Thyroid gland (tissue), 4 donors: ENCODE data around the gene GCN1. TPM values are rescaled to one million over a fixed set of nuclear protein-coding genes. Genes with fewer than 3 reads are reported as not detected.
"Not testable (repeated sequence)": the region's sequence is repeated elsewhere in the genome, so short reads cannot be mapped to it uniquely, and the experiment has no call there.

Experiments used
- DNase-seq, 2 donors: peaks; one replicate each; pipeline ENCODE4 v3.0.0-alpha.2; 2019
- H3K27ac ChIP-seq, 3 donors: fragments of 200-600 bp; sonication (generic); 1 replicate in 2 of 3; 2 replicates in 1 of 3; pipeline ENCODE4 v1.5.1; 2016 to 2019; ENCODE audit warnings: mild to moderate bottlenecking in 1 of 3, moderate library complexity in 1 of 3
- H3K27me3 ChIP-seq: fragments of 200-600 bp; sonication (generic); one replicate; pipeline ENCODE4 v1.5.1; 2019
- H3K36me3 ChIP-seq, 2 donors: fragments of 200-600 bp; sonication (generic); one replicate each; pipeline ENCODE4 v1.5.1; 2016 to 2019
- H3K4me1 ChIP-seq, 2 donors: fragments of 200-600 bp; sonication (generic); one replicate each; pipeline ENCODE4 v1.5.1; 2017 to 2019
- H3K4me3 ChIP-seq, 3 donors: fragments of 200-600 bp; sonication (generic); replicated peaks in 1 of 3; 1 replicate in 2 of 3; 2 replicates in 1 of 3; pipeline ENCODE4 v1.5.1; 2016; ENCODE audit warnings: mild to moderate bottlenecking in 1 of 3
- H3K9me3 ChIP-seq: fragments of 200-600 bp; sonication (generic); one replicate; pipeline ENCODE4 v1.5.1; 2017
- POLR2A ChIP-seq, 2 donors: fragments of 450-650 bp; IDR thresholded peaks; one replicate each; pipeline ENCODE4 v1.6.1; 2017; ENCODE audit warnings: antibody characterized with exemption in 2 of 2, mild to moderate bottlenecking in 2 of 2, moderate library complexity in 1 of 2
- WGBS, 2 donors: methylation state at CpG; one replicate each; pipeline ENCODE4 v1.1.5; 2017; 5-methylcytosine and 5-hydroxymethylcytosine counted together
- intact Hi-C: fragments of 100-400 bp; cut with DNase I; formaldehyde crosslinking; loops from one replicate; pipeline ENCODE4 v1.15.1; 2023
- total RNA-seq, 4 donors: library from RNA; depleted of rRNA; stranded (reverse); fragments of >200 nt; gene quantifications; one replicate each; pipeline ENCODE4 v1.2.3, GENCODE V29; 2016
- TF ChIP-seq, protein P1 (sequence below), 6 experiments: fragments of 200-600 bp in 3 of 6; fragments of 450-650 bp in 3 of 6; sonication (generic) in 3 of 6; IDR thresholded peaks; one replicate each; pipeline ENCODE4 v1.5.1; 2016 to 2019; ENCODE audit warnings: antibody characterized with exemption in 6 of 6, mild to moderate bottlenecking in 2 of 6, inconsistent platforms in 1 of 6, moderate library complexity in 1 of 6

The GCN1 gene
- total RNA-seq, 4 donors from 2014 or later: 44.6 to 111 (median 73.6) TPM

DNA sequence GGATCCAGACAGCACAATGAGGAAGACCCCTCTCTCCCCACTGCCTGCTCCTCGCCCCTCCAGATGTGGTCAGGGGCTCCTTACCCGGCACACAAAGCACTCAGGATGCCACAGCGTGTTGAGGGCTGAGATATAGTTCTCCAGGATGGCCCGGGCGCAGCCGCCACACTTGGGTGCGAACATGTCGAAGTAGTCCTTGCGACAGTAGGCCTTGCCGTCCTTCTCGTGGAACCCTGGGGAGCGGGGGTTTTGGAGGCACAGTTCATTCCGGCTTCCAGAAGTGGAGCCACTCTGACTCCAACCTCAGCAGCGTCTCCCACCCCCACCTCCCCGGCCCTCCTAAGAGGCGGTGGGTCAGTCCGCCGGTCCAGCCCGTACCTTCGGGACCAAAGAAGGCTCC, 19.2 kb upstream of the GCN1 start:
- Histone ChIP-seq H3K36me3 (peaks cover 70 to 72% of the 10 kb centered on the region in 2 donors), H3K27me3 (no peaks in the 10 kb centered on the region), H3K27ac (no peak overlapping the region), H3K9me3 (no peaks in the 10 kb centered on the region), H3K4me3 (no peak overlapping the region), H3K4me1 (no peaks in the 10 kb centered on the region)
- intact Hi-C loops: no loop called here
- TF ChIP-seq, protein P1, sequence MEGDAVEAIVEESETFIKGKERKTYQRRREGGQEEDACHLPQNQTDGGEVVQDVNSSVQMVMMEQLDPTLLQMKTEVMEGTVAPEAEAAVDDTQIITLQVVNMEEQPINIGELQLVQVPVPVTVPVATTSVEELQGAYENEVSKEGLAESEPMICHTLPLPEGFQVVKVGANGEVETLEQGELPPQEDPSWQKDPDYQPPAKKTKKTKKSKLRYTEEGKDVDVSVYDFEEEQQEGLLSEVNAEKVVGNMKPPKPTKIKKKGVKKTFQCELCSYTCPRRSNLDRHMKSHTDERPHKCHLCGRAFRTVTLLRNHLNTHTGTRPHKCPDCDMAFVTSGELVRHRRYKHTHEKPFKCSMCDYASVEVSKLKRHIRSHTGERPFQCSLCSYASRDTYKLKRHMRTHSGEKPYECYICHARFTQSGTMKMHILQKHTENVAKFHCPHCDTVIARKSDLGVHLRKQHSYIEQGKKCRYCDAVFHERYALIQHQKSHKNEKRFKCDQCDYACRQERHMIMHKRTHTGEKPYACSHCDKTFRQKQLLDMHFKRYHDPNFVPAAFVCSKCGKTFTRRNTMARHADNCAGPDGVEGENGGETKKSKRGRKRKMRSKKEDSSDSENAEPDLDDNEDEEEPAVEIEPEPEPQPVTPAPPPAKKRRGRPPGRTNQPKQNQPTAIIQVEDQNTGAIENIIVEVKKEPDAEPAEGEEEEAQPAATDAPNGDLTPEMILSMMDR (IDR thresholded peaks at IDR 0.05): no peak
- TF ChIP-seq POLR2A (IDR thresholded peaks at IDR 0.05): no peak
- DNase-seq: no peak
- WGBS, 2 donors: 95 to 97% methylated on average over 20 of the region's 20 CpGs

DNA sequence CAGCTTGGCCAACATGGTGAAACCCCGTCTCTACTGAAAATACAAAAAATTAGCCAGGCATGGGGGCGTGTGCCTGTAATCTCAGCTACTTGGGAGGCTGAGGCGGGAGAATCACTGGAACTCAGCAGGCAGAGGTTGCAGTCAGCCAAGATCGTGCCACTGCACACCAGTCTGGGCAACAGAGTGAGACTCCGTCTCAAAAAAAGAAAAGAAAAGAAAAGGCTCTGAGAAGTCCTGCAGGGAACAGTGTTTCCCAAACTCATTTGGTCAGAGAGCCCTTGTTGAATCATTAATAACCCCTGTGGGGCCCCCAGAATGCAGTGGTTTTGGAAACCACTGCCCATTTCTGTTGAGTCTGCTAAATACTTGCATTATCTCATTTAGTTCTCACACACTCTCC, 18.7 kb upstream of the GCN1 start:
- H3K27ac ChIP-seq, H3K27me3 ChIP-seq, intact Hi-C loops, H3K4me1 ChIP-seq, DNase-seq, H3K9me3 ChIP-seq, H3K4me3 ChIP-seq: not testable (repeated sequence)
- peaks cover 64 to 69% of the 10 kb centered on the region in 2 donors for H3K36me3 ChIP-seq
- WGBS, 2 donors: 91 to 97% methylated on average over 5 of the region's 5 CpGs

DNA sequence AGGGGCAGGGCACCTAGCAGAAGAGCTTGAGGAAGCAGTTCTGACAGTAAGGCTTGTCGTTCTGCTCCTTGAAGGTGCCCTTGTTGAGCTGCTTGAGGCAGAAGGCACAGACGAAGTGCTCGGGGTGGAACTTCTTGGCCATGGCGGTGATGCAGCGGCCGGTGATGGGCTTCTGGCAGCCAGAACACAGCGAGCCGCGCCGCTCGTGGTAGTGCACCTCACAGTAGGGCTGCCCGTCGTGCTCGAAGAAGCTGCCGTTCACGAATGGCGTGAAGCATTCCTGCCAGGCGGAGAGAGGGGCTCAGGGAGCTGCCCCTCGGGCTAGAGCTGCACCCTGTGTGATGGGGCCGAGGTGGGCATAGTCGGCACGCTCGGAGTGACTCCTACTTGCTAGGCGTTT, 17.8 kb upstream of the GCN1 start:
- Histone ChIP-seq H3K4me1 (no peaks in the 10 kb centered on the region), H3K9me3 (no peaks in the 10 kb centered on the region), H3K27me3 (no peaks in the 10 kb centered on the region), H3K27ac (no peak overlapping the region), H3K36me3 (peaks cover 61% of the 10 kb centered on the region in 2 donors), H3K4me3 (no peak overlapping the region)
- 94% methylated on average over 23 to 24 of the region's 24 CpGs for WGBS, 2 donors
- no peak for DNase-seq
- TF ChIP-seq, protein P1 (IDR thresholded peaks at IDR 0.05): no peak
- TF ChIP-seq POLR2A (IDR thresholded peaks at IDR 0.05): no peak
- intact Hi-C loops: no loop called here

DNA sequence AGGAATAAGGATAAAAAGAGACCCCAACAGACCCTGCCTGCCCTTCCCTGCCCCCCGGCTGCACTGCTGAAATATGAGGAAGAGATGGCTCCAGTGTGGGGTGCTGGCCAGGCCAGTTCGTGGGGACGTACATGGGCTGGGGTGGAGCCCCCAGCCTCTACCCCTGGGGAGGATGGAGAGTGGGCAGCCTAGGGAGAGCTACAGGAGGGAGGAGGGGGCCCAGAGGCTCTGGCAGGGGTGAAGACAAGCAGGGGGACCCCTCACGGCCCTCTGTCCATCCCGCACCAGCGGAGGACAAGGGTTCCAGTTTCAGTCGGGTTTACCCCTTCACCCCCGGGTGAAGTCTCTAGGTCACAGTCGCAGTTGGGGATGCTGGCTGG, 17.4 kb upstream of the GCN1 start:
- WGBS, 2 donors: 82 to 86% methylated on average over 9 of the region's 9 CpGs
- peaks cover 60 to 61% of the 10 kb centered on the region in 2 donors for H3K36me3 ChIP-seq
- H3K27ac ChIP-seq: no peak overlapping the region
- no peak for DNase-seq
- TF ChIP-seq, protein P1 (IDR thresholded peaks at IDR 0.05): no peak
- intact Hi-C loops: no loop called here
- H3K27me3 ChIP-seq: no peaks in the 10 kb centered on the region
- H3K4me1 ChIP-seq: no peaks in the 10 kb centered on the region
- no peak overlapping the region for H3K4me3 ChIP-seq
- H3K9me3 ChIP-seq: no peaks in the 10 kb centered on the region

DNA sequence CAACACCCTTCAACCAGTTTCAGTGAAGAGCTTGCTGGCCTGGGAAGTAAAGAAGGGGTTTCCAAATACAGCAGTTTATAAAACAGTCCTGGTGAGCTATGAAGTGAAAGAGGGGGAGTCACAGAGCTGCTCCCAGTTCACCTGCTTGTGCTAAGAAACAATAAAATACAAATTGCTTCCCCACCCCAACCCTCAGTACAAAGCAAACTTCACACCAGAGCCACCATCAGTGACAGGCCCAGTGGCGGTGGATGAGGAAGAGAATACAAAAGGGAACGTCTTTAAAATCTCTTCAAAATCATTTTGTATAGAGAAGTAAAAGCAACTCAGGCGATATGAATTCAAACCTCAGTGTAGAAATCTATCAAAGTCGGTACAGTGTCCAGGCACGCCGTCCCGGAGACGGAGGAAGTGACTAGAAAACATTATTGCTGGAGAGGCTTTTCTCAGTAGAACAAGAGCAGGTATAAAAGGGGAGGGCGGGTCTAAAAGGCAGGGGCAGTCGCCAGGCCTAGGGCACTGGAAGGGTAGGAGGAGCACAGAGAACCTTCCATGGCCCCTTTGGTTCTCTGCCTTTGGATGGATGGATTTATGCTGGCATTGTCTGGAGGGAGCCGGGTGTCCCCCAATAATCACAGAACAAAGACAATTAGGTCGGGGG, 16.9 kb upstream of the GCN1 start:
- WGBS, 2 donors: 91 to 92% methylated on average over 12 of the region's 12 CpGs
- Histone ChIP-seq H3K4me1 (no peaks in the 10 kb centered on the region), H3K4me3 (no peak overlapping the region), H3K27ac (no peak overlapping the region), H3K27me3 (no peaks in the 10 kb centered on the region), H3K9me3 (no peaks in the 10 kb centered on the region), H3K36me3 (peaks cover 55 to 59% of the 10 kb centered on the region in 2 donors)
- intact Hi-C loops: no loop called here
- TF ChIP-seq, protein P1 (IDR thresholded peaks at IDR 0.05): no peak
- TF ChIP-seq POLR2A (IDR thresholded peaks at IDR 0.05): no peak
- no peak for DNase-seq
